ENCODE data around the gene WDR7.

DNA sequence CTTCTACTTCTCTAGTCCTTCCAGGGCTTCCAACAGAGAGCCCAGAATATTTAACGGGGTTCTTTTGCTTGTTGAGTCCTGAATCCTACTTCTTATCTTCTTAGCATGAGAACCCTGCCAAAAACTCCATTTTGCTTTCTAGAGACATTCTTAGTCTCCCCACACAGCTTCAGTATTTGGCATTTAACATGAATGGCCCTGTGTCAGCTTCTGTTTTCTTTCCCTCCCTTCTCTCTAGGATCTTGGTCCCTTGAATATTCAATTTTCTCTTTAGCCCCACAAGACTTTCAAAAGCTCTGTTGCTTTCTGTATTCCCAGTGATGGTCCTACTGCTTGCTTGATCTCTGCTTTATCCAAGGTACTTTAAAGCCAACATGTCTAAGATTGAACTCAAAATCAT, 89.5 kb downstream of the WDR7 start:
- TF ChIP-seq, protein P1, sequence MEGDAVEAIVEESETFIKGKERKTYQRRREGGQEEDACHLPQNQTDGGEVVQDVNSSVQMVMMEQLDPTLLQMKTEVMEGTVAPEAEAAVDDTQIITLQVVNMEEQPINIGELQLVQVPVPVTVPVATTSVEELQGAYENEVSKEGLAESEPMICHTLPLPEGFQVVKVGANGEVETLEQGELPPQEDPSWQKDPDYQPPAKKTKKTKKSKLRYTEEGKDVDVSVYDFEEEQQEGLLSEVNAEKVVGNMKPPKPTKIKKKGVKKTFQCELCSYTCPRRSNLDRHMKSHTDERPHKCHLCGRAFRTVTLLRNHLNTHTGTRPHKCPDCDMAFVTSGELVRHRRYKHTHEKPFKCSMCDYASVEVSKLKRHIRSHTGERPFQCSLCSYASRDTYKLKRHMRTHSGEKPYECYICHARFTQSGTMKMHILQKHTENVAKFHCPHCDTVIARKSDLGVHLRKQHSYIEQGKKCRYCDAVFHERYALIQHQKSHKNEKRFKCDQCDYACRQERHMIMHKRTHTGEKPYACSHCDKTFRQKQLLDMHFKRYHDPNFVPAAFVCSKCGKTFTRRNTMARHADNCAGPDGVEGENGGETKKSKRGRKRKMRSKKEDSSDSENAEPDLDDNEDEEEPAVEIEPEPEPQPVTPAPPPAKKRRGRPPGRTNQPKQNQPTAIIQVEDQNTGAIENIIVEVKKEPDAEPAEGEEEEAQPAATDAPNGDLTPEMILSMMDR (IDR thresholded peaks at IDR 0.05): no peak
- no peak for TF ChIP-seq POLR2A (IDR thresholded peaks at IDR 0.05)
